ENCODE data around the gene ADARB1.
"Not testable (repeated sequence)": the region's sequence is repeated elsewhere in the genome, so short reads cannot be mapped to it uniquely, and the experiment has no call there.

Gene ADARB1

GRCh38 chr21:45130324-45130774 lies 56.0 kb downstream of the ADARB1 start:
- TF ChIP-seq MYC (IDR thresholded peaks at IDR 0.05; ENCODE audit: low read depth, low read length) = peak; percentile 37; the same call in 1 of the 2 replicates
- no peak for TF ChIP-seq CTCF (IDR thresholded peaks at IDR 0.05; ENCODE audit: low read depth, low read length)
- TF ChIP-seq MAX (IDR thresholded peaks at IDR 0.05; ENCODE audit: low read depth, low read length) = peak; percentile 64
- DNase-seq (ENCODE audit: low read depth) = peak; percentile 72
- H3K4me3 ChIP-seq (ENCODE audit: low read depth, low read length) = peak overlapping the region; percentile 59

GRCh38 chr21:45131537-45131999 lies 57.2 kb downstream of the ADARB1 start:
- H3K4me3 ChIP-seq (ENCODE audit: low read depth, low read length) = no peak overlapping the region
- no peak for DNase-seq (ENCODE audit: low read depth)
- no peak for TF ChIP-seq MYC (IDR thresholded peaks at IDR 0.05; ENCODE audit: low read depth, low read length)

GRCh38 chr21:45132841-45133573 lies 58.6 kb downstream of the ADARB1 start:
- TF ChIP-seq MAX (IDR thresholded peaks at IDR 0.05; ENCODE audit: low read depth, low read length) (no peak), CTCF (IDR thresholded peaks at IDR 0.05; ENCODE audit: low read depth, low read length) (no peak), POLR2A (IDR thresholded peaks at IDR 0.05; ENCODE audit: extremely low read depth, insufficient read length) (no peak), MYC (IDR thresholded peaks at IDR 0.05; ENCODE audit: low read depth, low read length) (no peak)
- DNase-seq (ENCODE audit: low read depth) = no peak
- no peak overlapping the region for H3K4me3 ChIP-seq (ENCODE audit: low read depth, low read length)

GRCh38 chr21:45133574-45134278 lies 59.3 kb downstream of the ADARB1 start:
- not testable (repeated sequence) for H3K4me3 ChIP-seq (ENCODE audit: low read depth, low read length); DNase-seq (ENCODE audit: low read depth)

- no peak overlapping the region for H3K4me3 ChIP-seq (ENCODE audit: low read depth, low read length)
- TF ChIP-seq MYC (IDR thresholded peaks at IDR 0.05; ENCODE audit: low read depth, low read length) = no peak
- TF ChIP-seq POLR2A (IDR thresholded peaks at IDR 0.05; ENCODE audit: extremely low read depth, insufficient read length) = no peak
- no peak for TF ChIP-seq MAX (IDR thresholded peaks at IDR 0.05; ENCODE audit: low read depth, low read length)
- no peak for TF ChIP-seq CTCF (IDR thresholded peaks at IDR 0.05; ENCODE audit: low read depth, low read length)
- no peak for DNase-seq (ENCODE audit: low read depth)
Observed at GRCh38 chr21:45134279-45135076, 60.1 kb downstream of the ADARB1 start.

GRCh38 chr21:45135122-45135521 lies 60.7 kb downstream of the ADARB1 start:
- no peak overlapping the region for H3K4me3 ChIP-seq (ENCODE audit: low read depth, low read length)
- no peak for TF ChIP-seq CTCF (IDR thresholded peaks at IDR 0.05; ENCODE audit: low read depth, low read length)
- TF ChIP-seq POLR2A (IDR thresholded peaks at IDR 0.05; ENCODE audit: extremely low read depth, insufficient read length) = no peak
- no peak for TF ChIP-seq MAX (IDR thresholded peaks at IDR 0.05; ENCODE audit: low read depth, low read length)
- TF ChIP-seq MYC (IDR thresholded peaks at IDR 0.05; ENCODE audit: low read depth, low read length) = no peak
- no peak for DNase-seq (ENCODE audit: low read depth)

Measured in NB4 (cell line).